ENCODE results near the gene MYO1G. TPM values are rescaled to one million over a fixed set of nuclear protein-coding genes. Genes with fewer than 3 reads are reported as not detected.

The MYO1G gene
- total RNA-seq, 1 donor from 2014 or later = 0.54 TPM

DNA sequence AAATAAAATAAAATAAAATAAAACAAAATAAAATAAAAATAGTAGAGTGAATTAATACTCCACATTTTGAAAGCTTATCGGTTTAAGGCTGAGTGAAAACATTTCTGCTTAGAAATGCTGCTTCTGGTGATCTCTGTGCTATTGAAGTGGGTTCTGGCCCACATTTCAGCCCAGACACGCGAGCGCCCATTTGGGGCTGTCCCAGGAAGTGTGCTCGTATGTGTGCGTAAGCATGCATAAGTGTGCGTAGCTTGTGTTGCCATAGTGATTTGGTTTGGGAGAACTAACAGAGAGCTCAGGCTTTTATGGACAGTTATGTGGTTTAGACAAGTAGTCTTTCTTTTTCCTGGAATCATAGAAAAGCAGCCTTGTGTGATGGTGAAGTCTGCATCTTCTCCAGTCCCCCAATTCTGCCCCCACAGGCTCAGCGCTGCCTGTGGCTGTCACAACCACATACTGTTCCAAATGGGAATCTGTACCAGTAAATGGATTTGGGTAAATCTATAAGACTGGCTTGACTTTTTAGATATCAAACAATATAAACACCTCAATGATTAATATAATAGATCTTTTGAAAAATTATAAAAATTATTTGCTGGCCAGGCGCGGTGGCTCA is 63.7 kb downstream of the MYO1G start:
- Mint-ChIP-seq H3K9me3 (ENCODE audit: unreplicated experiment) (no peaks in the 10 kb centered on the region), H3K4me1 (ENCODE audit: low read depth, unreplicated experiment) (peaks cover 4% of the 10 kb centered on the region), H3K36me3 (ENCODE audit: unreplicated experiment) (no peaks in the 10 kb centered on the region), H3K27ac (ENCODE audit: unreplicated experiment) (no peak overlapping the region), H3K4me3 (ENCODE audit: unreplicated experiment) (no peak overlapping the region), H3K27me3 (ENCODE audit: unreplicated experiment) (no peaks in the 10 kb centered on the region)
- TF ChIP-seq, protein P1, sequence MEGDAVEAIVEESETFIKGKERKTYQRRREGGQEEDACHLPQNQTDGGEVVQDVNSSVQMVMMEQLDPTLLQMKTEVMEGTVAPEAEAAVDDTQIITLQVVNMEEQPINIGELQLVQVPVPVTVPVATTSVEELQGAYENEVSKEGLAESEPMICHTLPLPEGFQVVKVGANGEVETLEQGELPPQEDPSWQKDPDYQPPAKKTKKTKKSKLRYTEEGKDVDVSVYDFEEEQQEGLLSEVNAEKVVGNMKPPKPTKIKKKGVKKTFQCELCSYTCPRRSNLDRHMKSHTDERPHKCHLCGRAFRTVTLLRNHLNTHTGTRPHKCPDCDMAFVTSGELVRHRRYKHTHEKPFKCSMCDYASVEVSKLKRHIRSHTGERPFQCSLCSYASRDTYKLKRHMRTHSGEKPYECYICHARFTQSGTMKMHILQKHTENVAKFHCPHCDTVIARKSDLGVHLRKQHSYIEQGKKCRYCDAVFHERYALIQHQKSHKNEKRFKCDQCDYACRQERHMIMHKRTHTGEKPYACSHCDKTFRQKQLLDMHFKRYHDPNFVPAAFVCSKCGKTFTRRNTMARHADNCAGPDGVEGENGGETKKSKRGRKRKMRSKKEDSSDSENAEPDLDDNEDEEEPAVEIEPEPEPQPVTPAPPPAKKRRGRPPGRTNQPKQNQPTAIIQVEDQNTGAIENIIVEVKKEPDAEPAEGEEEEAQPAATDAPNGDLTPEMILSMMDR (IDR thresholded peaks at IDR 0.05; ENCODE audit: partially characterized antibody, unreplicated experiment) = no peak
- no peak for DNase-seq

DNA sequence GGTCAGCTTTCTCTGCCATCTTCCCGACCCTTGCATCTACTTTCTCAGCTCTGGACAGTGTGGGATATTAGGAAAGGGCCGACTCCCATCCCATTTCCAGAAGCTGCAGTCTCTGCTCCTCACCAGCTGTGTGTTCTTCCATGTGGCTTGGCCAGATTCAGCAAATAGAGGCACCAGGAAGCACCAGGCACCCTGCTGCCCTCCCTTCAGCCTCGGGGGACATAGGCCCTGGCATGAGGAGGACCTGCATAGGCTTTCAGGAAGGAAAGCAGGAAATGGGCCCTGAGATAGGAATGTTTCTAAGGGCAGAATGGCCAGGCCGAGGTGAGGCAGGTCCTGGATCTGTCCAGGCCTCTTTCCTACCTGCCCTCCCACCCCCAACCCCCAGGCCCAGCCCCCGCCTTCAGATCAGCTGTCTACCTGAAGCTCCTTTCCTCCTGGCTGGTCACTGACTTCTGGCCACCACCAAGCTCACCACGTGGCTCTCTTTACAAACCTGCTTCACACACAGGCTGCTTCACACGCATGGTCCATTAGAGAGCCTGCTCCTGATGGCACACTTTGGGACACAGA is 66.0 kb downstream of the MYO1G start:
- no peaks in the 10 kb centered on the region for H3K36me3 Mint-ChIP-seq (ENCODE audit: unreplicated experiment)
- no peak for DNase-seq
- H3K9me3 Mint-ChIP-seq (ENCODE audit: unreplicated experiment) = no peaks in the 10 kb centered on the region
- TF ChIP-seq, protein P1 (IDR thresholded peaks at IDR 0.05; ENCODE audit: partially characterized antibody, unreplicated experiment) = no peak
- no peaks in the 10 kb centered on the region for H3K27me3 Mint-ChIP-seq (ENCODE audit: unreplicated experiment)
- H3K4me1 Mint-ChIP-seq (ENCODE audit: low read depth, unreplicated experiment) = peaks cover 4% of the 10 kb centered on the region
- no peak overlapping the region for H3K27ac Mint-ChIP-seq (ENCODE audit: unreplicated experiment)
- H3K4me3 Mint-ChIP-seq (ENCODE audit: unreplicated experiment) = no peak overlapping the region

Other genes starting within 250 kb of the MYO1G start
- gene ZMIZ2, start 230.2 kb downstream of the MYO1G start, total RNA-seq (ENCODE audit: unreplicated experiment) = 291 TPM
- gene PPIA, start 182.3 kb downstream of the MYO1G start, total RNA-seq (ENCODE audit: unreplicated experiment) = 1,460 TPM
- 180 TPM for gene H2AZ2, start 130.9 kb downstream of the MYO1G start, total RNA-seq (ENCODE audit: unreplicated experiment)
- 11.4 TPM for gene PURB, start 93.5 kb downstream of the MYO1G start, total RNA-seq (ENCODE audit: unreplicated experiment)
- gene CCM2, start 21.2 kb upstream of the MYO1G start, total RNA-seq (ENCODE audit: unreplicated experiment) = 92.6 TPM
- gene NACAD, start 110.0 kb upstream of the MYO1G start, total RNA-seq (ENCODE audit: unreplicated experiment) = 125 TPM
- gene TBRG4, start 132.7 kb upstream of the MYO1G start, total RNA-seq (ENCODE audit: unreplicated experiment) = 90.1 TPM
- gene RAMP3, start 178.8 kb upstream of the MYO1G start, total RNA-seq (ENCODE audit: unreplicated experiment) = not detected